Spinal cord (tissue), 10 donors: ENCODE measurements around the gene GPRC5C. TPM values are rescaled to one million over a fixed set of nuclear protein-coding genes. Genes with fewer than 3 reads are reported as not detected.

Experiments used
- DNase-seq, 6 donors: peaks; one replicate each; pipeline versions ENCODE4 v3.0.0 to v3.0.0-alpha.2; 2013 to 2015; ENCODE audit warnings: low spot score in 6 of 6, low read depth in 4 of 6
- H3K27ac ChIP-seq: one replicate; pipeline ENCODE4 v1.5.1; 2013; ENCODE audit warnings: low read depth, low read length, control low read depth
- H3K27me3 ChIP-seq: one replicate; pipeline ENCODE4 v1.6.1; 2013; ENCODE audit warnings: low read length; ENCODE audit not compliant: control insufficient read depth, insufficient read depth
- H3K36me3 ChIP-seq: one replicate; pipeline ENCODE4 v1.6.1; 2013; ENCODE audit warnings: low read length; ENCODE audit not compliant: control insufficient read depth, insufficient read depth
- H3K4me1 ChIP-seq: one replicate; pipeline ENCODE4 v1.6.1; 2013; ENCODE audit warnings: low read length; ENCODE audit not compliant: control insufficient read depth, insufficient read depth
- H3K4me3 ChIP-seq: one replicate; pipeline ENCODE4 v1.5.1; 2013; ENCODE audit warnings: low read depth, low read length, control low read depth
- H3K9me3 ChIP-seq: one replicate; pipeline ENCODE4 v1.6.1; 2013; ENCODE audit warnings: low read length; ENCODE audit not compliant: control insufficient read depth, insufficient read depth
- WGBS: methylation state at CpG from one replicate; pipeline ENCODE4 v1.1.5; 2013; ENCODE audit warnings: missing lambda C conversion rate; ENCODE audit not compliant: insufficient coverage; 5-methylcytosine and 5-hydroxymethylcytosine counted together
- polyA plus RNA-seq, 2 donors: library from polyadenylated mRNA; unstranded; fragments of 120-200 nt; gene quantifications; one replicate each; pipeline ENCODE4 v1.2.1, GENCODE V29; 2013; ENCODE audit not compliant: insufficient read length in 2 of 2
- total RNA-seq, 2 donors: library from RNA; depleted of rRNA in 1 of 2; stranded (reverse); fragments of 120-200 nt in 1 of 2; fragments of >200 nt in 1 of 2; gene quantifications; one replicate each; pipeline versions ENCODE4 v1.2.3 to v1.2.4, GENCODE V29; 2013 to 2014
- donor health status: healthy.

Gene GPRC5C
- total and polyA plus RNA-seq, 4 donors: 10.4 to 98.7 (median 17.7) TPM

GRCh38 chr17:74466111-74466827, 34.4 kb downstream of the GPRC5C start, which contains the start of gene CD300A:
Gene CD300A, plus strand, starts transcription at chr17:74466634. Its CDS starts 70 bp downstream, at chr17:74466704.
- DNase-seq: peak in 2 of 6 donors; percentile 37 to 65
- WGBS: 19% methylated on average over 25 of the region's 25 CpGs
- peak within 1 kb of the TSS; percentile 27 for H3K4me3 ChIP-seq

GRCh38 chr17:74466828-74467184, 34.9 kb downstream of the GPRC5C start:
- H3K36me3 ChIP-seq: peaks cover 2% of the 10 kb centered on the region
- peak overlapping the region; percentile 6 for H3K4me3 ChIP-seq
- WGBS: 42% methylated on average over 11 of the region's 11 CpGs
- peaks cover 12% of the 10 kb centered on the region for H3K4me1 ChIP-seq
- DNase-seq: no peak
- no peaks in the 10 kb centered on the region for H3K9me3 ChIP-seq
- H3K27ac ChIP-seq: no peak overlapping the region
- H3K27me3 ChIP-seq: peaks cover 18% of the 10 kb centered on the region

More at GRCh38 chr17:74466111-74466827, 34.4 kb downstream of the GPRC5C start, which contains the start of gene CD300A:
- peaks cover 2% of the 10 kb centered on the region for H3K36me3 ChIP-seq
- no peak within 1 kb of the TSS for H3K27ac ChIP-seq
- H3K27me3 ChIP-seq: peaks cover 18% of the 10 kb centered on the region
- no peaks in the 10 kb centered on the region for H3K9me3 ChIP-seq
- H3K4me1 ChIP-seq: peaks cover 12% of the 10 kb centered on the region

- H3K36me3 ChIP-seq: peaks cover 2% of the 10 kb centered on the region
- WGBS: 32% methylated on average over 17 of the region's 21 CpGs
- peak overlapping the region; percentile 27 for H3K4me3 ChIP-seq
- no peak overlapping the region for H3K27ac ChIP-seq
- peaks cover 18% of the 10 kb centered on the region for H3K27me3 ChIP-seq
- peaks cover 12% of the 10 kb centered on the region for H3K4me1 ChIP-seq
- no peak for DNase-seq
- H3K9me3 ChIP-seq: no peaks in the 10 kb centered on the region
Measured at GRCh38 chr17:74467221-74467951, 35.5 kb downstream of the GPRC5C start.

GRCh38 chr17:74471341-74471740, 39.5 kb downstream of the GPRC5C start:
- Histone ChIP-seq H3K27ac (no peak overlapping the region), H3K9me3 (peaks cover 4% of the 10 kb centered on the region), H3K4me3 (no peak overlapping the region), H3K4me1 (peaks cover 4% of the 10 kb centered on the region), H3K27me3 (peaks cover 13% of the 10 kb centered on the region), H3K36me3 (no peaks in the 10 kb centered on the region)
- no peak for DNase-seq
- 85% methylated on average over 3 of the region's 3 CpGs for WGBS

- Histone ChIP-seq H3K9me3 (peaks cover 4% of the 10 kb centered on the region), H3K4me1 (no peaks in the 10 kb centered on the region), H3K4me3 (no peak overlapping the region), H3K36me3 (no peaks in the 10 kb centered on the region), H3K27me3 (no peaks in the 10 kb centered on the region), H3K27ac (no peak overlapping the region)
- DNase-seq: no peak
- 91% methylated on average over 3 of the region's 4 CpGs for WGBS
Measured at GRCh38 chr17:74472890-74473289, 41.0 kb downstream of the GPRC5C start.

- no peaks in the 10 kb centered on the region for H3K27me3 ChIP-seq
- no peaks in the 10 kb centered on the region for H3K36me3 ChIP-seq
- H3K4me1 ChIP-seq: no peaks in the 10 kb centered on the region
- WGBS: no CpG with 5 or more reads among the region's 8 CpGs
- no peak overlapping the region for H3K27ac ChIP-seq
- peaks cover 4% of the 10 kb centered on the region for H3K9me3 ChIP-seq
- no peak overlapping the region for H3K4me3 ChIP-seq
- DNase-seq: no peak
Measured at GRCh38 chr17:74473294-74473693, 41.4 kb downstream of the GPRC5C start.

GRCh38 chr17:74474043-74474792, 42.3 kb downstream of the GPRC5C start:
- Histone ChIP-seq H3K4me1 (no peaks in the 10 kb centered on the region), H3K4me3 (no peak overlapping the region), H3K27me3 (no peaks in the 10 kb centered on the region), H3K36me3 (no peaks in the 10 kb centered on the region), H3K9me3 (peaks cover 4% of the 10 kb centered on the region), H3K27ac (no peak overlapping the region)
- no peak for DNase-seq
- 85% methylated on average over 8 of the region's 9 CpGs for WGBS

GRCh38 chr17:74475189-74475588, 43.3 kb downstream of the GPRC5C start:
- 100% methylated on average over 3 of the region's 4 CpGs for WGBS
- DNase-seq: no peak
- Histone ChIP-seq H3K4me3 (no peak overlapping the region), H3K36me3 (no peaks in the 10 kb centered on the region), H3K27me3 (no peaks in the 10 kb centered on the region), H3K27ac (no peak overlapping the region), H3K4me1 (no peaks in the 10 kb centered on the region), H3K9me3 (peaks cover 4% of the 10 kb centered on the region)

GRCh38 chr17:74477411-74477810, 45.5 kb downstream of the GPRC5C start:
- no peak overlapping the region for H3K4me3 ChIP-seq
- no peak for DNase-seq
- H3K36me3 ChIP-seq: no peaks in the 10 kb centered on the region
- H3K27ac ChIP-seq: no peak overlapping the region
- H3K9me3 ChIP-seq: peaks cover 4% of the 10 kb centered on the region
- H3K4me1 ChIP-seq: no peaks in the 10 kb centered on the region
- 76% methylated on average over 2 of the region's 4 CpGs for WGBS
- no peaks in the 10 kb centered on the region for H3K27me3 ChIP-seq
